ENCODE results near the gene APBB2.
A peak's percentile ranks its signal among the peaks of the same experiment; 100 is the strongest.

APBB2 gene

GRCh38 chr4:40864531-40864930, 349.8 kb downstream of the APBB2 start:
- Histone ChIP-seq H3K36me3 (ENCODE audit: control insufficient read depth, insufficient read depth, low read length) (no peaks in the 10 kb centered on the region), H3K27ac (ENCODE audit: insufficient read depth, low read depth, low read length, poor library complexity, severe bottlenecking) (no peak overlapping the region), H3K4me3 (ENCODE audit: insufficient read depth, low read depth, low read length) (no peak overlapping the region), H3K9me3 (ENCODE audit: control insufficient read depth, low read length) (no peaks in the 10 kb centered on the region), H3K27me3 (ENCODE audit: control insufficient read depth, insufficient read depth, low read length, poor library complexity, severe bottlenecking) (no peaks in the 10 kb centered on the region), H3K4me1 (ENCODE audit: control insufficient read depth, insufficient read depth, low read length) (no peaks in the 10 kb centered on the region)
- 90 to 91% methylated on average over 4 of the region's 4 CpGs for WGBS, 2 experiments

GRCh38 chr4:40858962-40859361, 355.4 kb downstream of the APBB2 start:
- Histone ChIP-seq H3K9me3 (ENCODE audit: control insufficient read depth, low read length) (no peaks in the 10 kb centered on the region), H3K27ac (ENCODE audit: insufficient read depth, low read depth, low read length, poor library complexity, severe bottlenecking) (no peak overlapping the region), H3K4me1 (ENCODE audit: control insufficient read depth, insufficient read depth, low read length) (peaks cover 4% of the 10 kb centered on the region), H3K27me3 (ENCODE audit: control insufficient read depth, insufficient read depth, low read length, poor library complexity, severe bottlenecking) (no peaks in the 10 kb centered on the region), H3K36me3 (ENCODE audit: control insufficient read depth, insufficient read depth, low read length) (no peaks in the 10 kb centered on the region), H3K4me3 (ENCODE audit: insufficient read depth, low read depth, low read length) (no peak overlapping the region)
- WGBS, 2 experiments = 92 to 94% methylated on average over 2 of the region's 2 CpGs

GRCh38 chr4:40857956-40858355, 356.4 kb downstream of the APBB2 start:
- no peaks in the 10 kb centered on the region for H3K36me3 ChIP-seq (ENCODE audit: control insufficient read depth, insufficient read depth, low read length)
- peaks cover 4% of the 10 kb centered on the region for H3K4me1 ChIP-seq (ENCODE audit: control insufficient read depth, insufficient read depth, low read length)
- H3K9me3 ChIP-seq (ENCODE audit: control insufficient read depth, low read length) = no peaks in the 10 kb centered on the region
- H3K27me3 ChIP-seq (ENCODE audit: control insufficient read depth, insufficient read depth, low read length, poor library complexity, severe bottlenecking) = no peaks in the 10 kb centered on the region
- no peak overlapping the region for H3K4me3 ChIP-seq (ENCODE audit: insufficient read depth, low read depth, low read length)
- no peak overlapping the region for H3K27ac ChIP-seq (ENCODE audit: insufficient read depth, low read depth, low read length, poor library complexity, severe bottlenecking)
- WGBS, 2 experiments = 98 to 100% methylated on average over 2 of the region's 2 CpGs

GRCh38 chr4:40856840-40857362, 357.4 kb downstream of the APBB2 start:
- H3K27ac ChIP-seq (ENCODE audit: insufficient read depth, low read depth, low read length, poor library complexity, severe bottlenecking) = peak overlapping the region; percentile 77
- WGBS, 2 experiments = 0% methylated on average over 51 of the region's 51 CpGs

GRCh38 chr4:40856277-40856839, 358.0 kb downstream of the APBB2 start:
- H3K36me3 ChIP-seq (ENCODE audit: control insufficient read depth, insufficient read depth, low read length) = no peaks in the 10 kb centered on the region
- H3K4me3 ChIP-seq (ENCODE audit: insufficient read depth, low read depth, low read length) = peak overlapping the region; percentile 60
- no peaks in the 10 kb centered on the region for H3K27me3 ChIP-seq (ENCODE audit: control insufficient read depth, insufficient read depth, low read length, poor library complexity, severe bottlenecking)
- no peak overlapping the region for H3K27ac ChIP-seq (ENCODE audit: insufficient read depth, low read depth, low read length, poor library complexity, severe bottlenecking)
- H3K4me1 ChIP-seq (ENCODE audit: control insufficient read depth, insufficient read depth, low read length) = peaks cover 4% of the 10 kb centered on the region
- 1 to 4% methylated on average over 15 to 16 of the region's 16 CpGs for WGBS, 2 experiments
- no peaks in the 10 kb centered on the region for H3K9me3 ChIP-seq (ENCODE audit: control insufficient read depth, low read length)

More at GRCh38 chr4:40856840-40857362, 357.4 kb downstream of the APBB2 start:
- H3K4me3 ChIP-seq (ENCODE audit: insufficient read depth, low read depth, low read length) = peak overlapping the region; percentile 60
- H3K9me3 ChIP-seq (ENCODE audit: control insufficient read depth, low read length) = no peaks in the 10 kb centered on the region
- H3K36me3 ChIP-seq (ENCODE audit: control insufficient read depth, insufficient read depth, low read length) = no peaks in the 10 kb centered on the region
- H3K27me3 ChIP-seq (ENCODE audit: control insufficient read depth, insufficient read depth, low read length, poor library complexity, severe bottlenecking) = no peaks in the 10 kb centered on the region
- H3K4me1 ChIP-seq (ENCODE audit: control insufficient read depth, insufficient read depth, low read length) = peaks cover 4% of the 10 kb centered on the region

GRCh38 chr4:40850496-40850895, 363.8 kb downstream of the APBB2 start:
- H3K4me3 ChIP-seq (ENCODE audit: insufficient read depth, low read depth, low read length) = no peak overlapping the region
- H3K27me3 ChIP-seq (ENCODE audit: control insufficient read depth, insufficient read depth, low read length, poor library complexity, severe bottlenecking) = no peaks in the 10 kb centered on the region
- 94 to 96% methylated on average over 4 of the region's 4 CpGs for WGBS, 2 experiments
- H3K36me3 ChIP-seq (ENCODE audit: control insufficient read depth, insufficient read depth, low read length) = no peaks in the 10 kb centered on the region
- H3K4me1 ChIP-seq (ENCODE audit: control insufficient read depth, insufficient read depth, low read length) = peaks cover 13% of the 10 kb centered on the region
- H3K9me3 ChIP-seq (ENCODE audit: control insufficient read depth, low read length) = no peaks in the 10 kb centered on the region
- no peak overlapping the region for H3K27ac ChIP-seq (ENCODE audit: insufficient read depth, low read depth, low read length, poor library complexity, severe bottlenecking)

- peak overlapping the region; percentile 60 for H3K27ac ChIP-seq (ENCODE audit: insufficient read depth, low read depth, low read length, poor library complexity, severe bottlenecking)
These were observed 365.4 kb downstream of the APBB2 start for GRCh38 chr4:40848940-40849339.

GRCh38 chr4:40848251-40848650, 366.1 kb downstream of the APBB2 start:
- no peaks in the 10 kb centered on the region for H3K27me3 ChIP-seq (ENCODE audit: control insufficient read depth, insufficient read depth, low read length, poor library complexity, severe bottlenecking)
- H3K27ac ChIP-seq (ENCODE audit: insufficient read depth, low read depth, low read length, poor library complexity, severe bottlenecking) = no peak overlapping the region
- H3K4me3 ChIP-seq (ENCODE audit: insufficient read depth, low read depth, low read length) = no peak overlapping the region
- peaks cover 16% of the 10 kb centered on the region for H3K4me1 ChIP-seq (ENCODE audit: control insufficient read depth, insufficient read depth, low read length)
- WGBS, 2 experiments = 66 to 69% methylated on average over 4 of the region's 5 CpGs
- H3K9me3 ChIP-seq (ENCODE audit: control insufficient read depth, low read length) = no peaks in the 10 kb centered on the region
- no peaks in the 10 kb centered on the region for H3K36me3 ChIP-seq (ENCODE audit: control insufficient read depth, insufficient read depth, low read length)

More at GRCh38 chr4:40848940-40849339, 365.4 kb downstream of the APBB2 start:
- peaks cover 13% of the 10 kb centered on the region for H3K4me1 ChIP-seq (ENCODE audit: control insufficient read depth, insufficient read depth, low read length)
- no peak overlapping the region for H3K4me3 ChIP-seq (ENCODE audit: insufficient read depth, low read depth, low read length)
- no peaks in the 10 kb centered on the region for H3K9me3 ChIP-seq (ENCODE audit: control insufficient read depth, low read length)
- H3K27me3 ChIP-seq (ENCODE audit: control insufficient read depth, insufficient read depth, low read length, poor library complexity, severe bottlenecking) = no peaks in the 10 kb centered on the region
- 67 to 90% methylated on average over 3 of the region's 3 CpGs for WGBS, 2 experiments
- H3K36me3 ChIP-seq (ENCODE audit: control insufficient read depth, insufficient read depth, low read length) = no peaks in the 10 kb centered on the region

GRCh38 chr4:40846532-40846931, 367.8 kb downstream of the APBB2 start:
- Histone ChIP-seq H3K27me3 (ENCODE audit: control insufficient read depth, insufficient read depth, low read length, poor library complexity, severe bottlenecking) (no peaks in the 10 kb centered on the region), H3K9me3 (ENCODE audit: control insufficient read depth, low read length) (no peaks in the 10 kb centered on the region), H3K27ac (ENCODE audit: insufficient read depth, low read depth, low read length, poor library complexity, severe bottlenecking) (no peak overlapping the region), H3K4me1 (ENCODE audit: control insufficient read depth, insufficient read depth, low read length) (peaks cover 18% of the 10 kb centered on the region), H3K4me3 (ENCODE audit: insufficient read depth, low read depth, low read length) (no peak overlapping the region), H3K36me3 (ENCODE audit: control insufficient read depth, insufficient read depth, low read length) (no peaks in the 10 kb centered on the region)
- 85% methylated on average over 5 of the region's 5 CpGs for WGBS, 2 experiments

GRCh38 chr4:40845154-40845835, 369.0 kb downstream of the APBB2 start:
- Histone ChIP-seq H3K27me3 (ENCODE audit: control insufficient read depth, insufficient read depth, low read length, poor library complexity, severe bottlenecking) (no peaks in the 10 kb centered on the region), H3K36me3 (ENCODE audit: control insufficient read depth, insufficient read depth, low read length) (no peaks in the 10 kb centered on the region), H3K9me3 (ENCODE audit: control insufficient read depth, low read length) (no peaks in the 10 kb centered on the region), H3K4me1 (ENCODE audit: control insufficient read depth, insufficient read depth, low read length) (peaks cover 21% of the 10 kb centered on the region), H3K27ac (ENCODE audit: insufficient read depth, low read depth, low read length, poor library complexity, severe bottlenecking) (no peak overlapping the region), H3K4me3 (ENCODE audit: insufficient read depth, low read depth, low read length) (no peak overlapping the region)
- 90 to 91% methylated on average over 10 of the region's 10 CpGs for WGBS, 2 experiments
